H9 (cell line): ENCODE measurements around the gene ATF2. TPM values are rescaled to one million over a fixed set of nuclear protein-coding genes. Genes with fewer than 3 reads are reported as not detected.
A peak's percentile ranks its signal among the peaks of the same experiment; 100 is the strongest.

Experiments used
- DNase-seq: peaks from one replicate; pipeline ENCODE4 v3.0.0-alpha.2; 2017
- H2AFZ ChIP-seq: one replicate; pipeline ENCODE4 v1.6.1; 2013; ENCODE audit warnings: mild to moderate bottlenecking, low read length, control low read depth, moderate library complexity
- H2AK5ac ChIP-seq: 2 replicates; pipeline ENCODE4 v1.6.1; 2013; ENCODE audit warnings: low read length, control low read depth, mixed read lengths; ENCODE audit not compliant: insufficient read length
- H2BK120ac ChIP-seq: one replicate; pipeline ENCODE4 v1.6.1; 2013; ENCODE audit warnings: low read depth, mild to moderate bottlenecking, low read length, control low read depth, inconsistent platforms; ENCODE audit not compliant: poor library complexity, severe bottlenecking
- H2BK12ac ChIP-seq: 2 replicates; pipeline ENCODE4 v1.6.1; 2013; ENCODE audit warnings: low read length, control low read depth, mixed read lengths, low read depth; ENCODE audit not compliant: insufficient read length
- H2BK15ac ChIP-seq: 2 replicates; pipeline ENCODE4 v1.6.1; 2013; ENCODE audit warnings: low read depth, low read length, control low read depth
- H2BK20ac ChIP-seq: one replicate; pipeline ENCODE4 v1.6.1; 2013; ENCODE audit warnings: low read depth, mild to moderate bottlenecking, low read length, control low read depth, inconsistent platforms; ENCODE audit not compliant: poor library complexity, severe bottlenecking
- H2BK5ac ChIP-seq: 2 replicates; pipeline ENCODE4 v1.6.1; 2013; ENCODE audit warnings: low read length, control low read depth, mixed read lengths; ENCODE audit not compliant: insufficient read length
- H3K14ac ChIP-seq: 2 replicates; pipeline ENCODE4 v1.6.1; 2013; ENCODE audit warnings: low read length, control low read depth; ENCODE audit not compliant: insufficient read depth
- H3K18ac ChIP-seq: 2 replicates; pipeline ENCODE4 v1.6.1; 2013; ENCODE audit warnings: low read depth, mild to moderate bottlenecking, mixed read lengths, low read length, control low read depth; ENCODE audit not compliant: insufficient read length
- H3K23ac ChIP-seq: 2 replicates; pipeline ENCODE4 v1.6.1; 2013; ENCODE audit warnings: low read length, control low read depth, mixed read lengths, low read depth; ENCODE audit not compliant: insufficient read length
- H3K23me2 ChIP-seq: 2 replicates; pipeline ENCODE4 v1.6.1; 2013; ENCODE audit warnings: low read depth, mild to moderate bottlenecking, mixed read lengths, low read length, control low read depth; ENCODE audit not compliant: insufficient read length, poor library complexity, severe bottlenecking
- H3K27ac ChIP-seq: 2 replicates; pipeline ENCODE4 v1.5.1; 2013; ENCODE audit warnings: low read length, control low read depth, mixed read lengths, low read depth; ENCODE audit not compliant: insufficient read length
- H3K27me3 ChIP-seq: 2 replicates; pipeline ENCODE4 v1.6.1; 2013; ENCODE audit warnings: low read length, control low read depth, inconsistent platforms; ENCODE audit not compliant: insufficient read depth
- H3K4ac ChIP-seq: 2 replicates; pipeline ENCODE4 v1.6.1; 2013; ENCODE audit warnings: low read depth, mild to moderate bottlenecking, control low read depth, inconsistent platforms, low read length, moderate library complexity
- H3K4me1 ChIP-seq: 2 replicates; pipeline ENCODE4 v1.6.1; 2013; ENCODE audit warnings: low read length, control low read depth, inconsistent platforms; ENCODE audit not compliant: insufficient read depth
- H3K4me2 ChIP-seq: 2 replicates; pipeline ENCODE4 v1.6.1; 2013; ENCODE audit warnings: low read length, control low read depth, mixed read lengths; ENCODE audit not compliant: insufficient read length, insufficient read depth
- H3K56ac ChIP-seq: 2 replicates; pipeline ENCODE4 v1.6.1; 2013; ENCODE audit warnings: low read depth, mild to moderate bottlenecking, mixed read lengths, low read length, control low read depth; ENCODE audit not compliant: insufficient read length
- H3K79me1 ChIP-seq: 2 replicates; pipeline ENCODE4 v1.6.1; 2013; ENCODE audit warnings: low read depth, mild to moderate bottlenecking, moderate library complexity, low read length, control low read depth, inconsistent platforms; ENCODE audit not compliant: insufficient read depth, poor library complexity, severe bottlenecking
- H3K79me2 ChIP-seq: 2 replicates; pipeline ENCODE4 v1.6.1; 2013; ENCODE audit warnings: low read length, control low read depth, inconsistent platforms; ENCODE audit not compliant: insufficient read depth
- H3K9ac ChIP-seq: 2 replicates; pipeline ENCODE4 v1.6.1; 2013; ENCODE audit warnings: low read length, control low read depth, mixed read lengths; ENCODE audit not compliant: insufficient read length; ENCODE audit errors: extremely low read depth
- H3K9me3 ChIP-seq: one replicate; pipeline ENCODE4 v1.6.1; 2013; ENCODE audit warnings: low read depth, low read length, inconsistent platforms; ENCODE audit not compliant: control insufficient read depth
- H3T11ph ChIP-seq: one replicate; pipeline ENCODE4 v1.6.1; 2013; ENCODE audit warnings: mild to moderate bottlenecking, low read length, control low read depth, inconsistent platforms
- H4K20me1 ChIP-seq: one replicate; pipeline ENCODE4 v1.6.1; 2013; ENCODE audit not compliant: control insufficient read depth, insufficient read length, insufficient read depth
- H4K5ac ChIP-seq: 2 replicates; pipeline ENCODE4 v1.6.1; 2013; ENCODE audit warnings: low read depth, mild to moderate bottlenecking, mixed read lengths, low read length, control low read depth; ENCODE audit not compliant: insufficient read length
- H4K8ac ChIP-seq: replicated peaks from 2 replicates; pipeline ENCODE4 v1.6.1; 2013; ENCODE audit warnings: low read length, control low read depth, mixed read lengths, low read depth; ENCODE audit not compliant: insufficient read length
- H4K91ac ChIP-seq: 2 replicates; pipeline ENCODE4 v1.6.1; 2013; ENCODE audit warnings: low read depth, mild to moderate bottlenecking, moderate library complexity, mixed read lengths, low read length, control low read depth; ENCODE audit not compliant: insufficient read length
- H3K27ac Mint-ChIP-seq, 3 experiments: 2 replicates in 2 of 3; 3 replicates in 1 of 3; pipeline ENCODE4 v1.8.0; 2020 to 2021; ENCODE audit warnings: mixed read lengths in 3 of 3, mild to moderate bottlenecking in 1 of 3, moderate library complexity in 1 of 3
- H3K27me3 Mint-ChIP-seq: 2 replicates; pipeline ENCODE4 v1.8.0; 2021; ENCODE audit warnings: low read depth, mild to moderate bottlenecking, moderate library complexity, mixed read lengths
- H3K36me3 Mint-ChIP-seq, 3 experiments: 2 replicates in 2 of 3; 3 replicates in 1 of 3; pipeline ENCODE4 v1.8.0; 2020 to 2021; ENCODE audit warnings: low read depth in 3 of 3, mixed read lengths in 3 of 3; ENCODE audit not compliant: insufficient read depth in 1 of 3
- H3K4me1 Mint-ChIP-seq, 2 experiments: 2 replicates each; pipeline ENCODE4 v1.8.0; 2020; ENCODE audit warnings: mixed read lengths in 2 of 2
- H3K4me3 Mint-ChIP-seq, 2 experiments: 2 replicates in 1 of 2; 3 replicates in 1 of 2; pipeline ENCODE4 v1.8.0; 2020 to 2021; ENCODE audit warnings: mild to moderate bottlenecking in 2 of 2, mixed read lengths in 2 of 2, moderate library complexity in 1 of 2
- H3K9me3 Mint-ChIP-seq, 2 experiments: 2 replicates in 1 of 2; 3 replicates in 1 of 2; pipeline ENCODE4 v1.8.0; 2020; ENCODE audit warnings: mild to moderate bottlenecking in 2 of 2, mixed read lengths in 2 of 2, moderate library complexity in 1 of 2
- WGBS: extraction: QIAGEN DNeasy Blood & Tissue Kit; methylation state at CpG from one replicate; pipeline ENCODE4 v1.1.7; 2013; ENCODE audit warnings: missing lambda C conversion rate, low lambda C conversion rate, mixed read lengths; ENCODE audit not compliant: insufficient read length; ENCODE audit errors: extremely low coverage; 5-methylcytosine and 5-hydroxymethylcytosine counted together
- total RNA-seq: library from RNA; stranded (reverse); gene quantifications from 2 replicates; pipeline ENCODE4 v1.2.1, GENCODE V29; 2021
- TF ChIP-seq, protein P1 (sequence below): fragments of 200-600 bp; sonication (generic); conservative IDR thresholded peaks from 3 replicates; pipeline ENCODE4 v1.8.0; 2021; ENCODE audit warnings: antibody characterized with exemption, mild to moderate bottlenecking

The ATF2 gene
- total RNA-seq, 1 experiment from 2014 or later: 40.9 TPM

- peak; percentile 41 for DNase-seq
- Histone ChIP-seq H3K4ac (peak overlapping the region; percentile 69; the same call in 1 of the 2 replicates), H3K4me1 (no peaks in the 10 kb centered on the region), H4K91ac (no peak overlapping the region), H2BK5ac (no peak overlapping the region), H2AFZ (peak overlapping the region; percentile 63), H2AK5ac (no peak overlapping the region), H3K79me2 (peaks cover 24% of the 10 kb centered on the region; the same call in 1 of the 2 replicates), H3K56ac (peak overlapping the region; percentile 26), H3K23ac (no peak overlapping the region), H3K23me2 (no peaks in the 10 kb centered on the region), H3K9me3 (no peaks in the 10 kb centered on the region), H3K27ac (no peak overlapping the region), H4K8ac (no peak overlapping the region), H3K27me3 (no peaks in the 10 kb centered on the region), H2BK12ac (no peak overlapping the region), H4K20me1 (no peaks in the 10 kb centered on the region), H3K9ac (peak overlapping the region; percentile 98), H3K79me1 (peaks cover 5% of the 10 kb centered on the region), H2BK15ac (no peak overlapping the region), H3K4me2 (peak overlapping the region; percentile 48), H2BK20ac (no peak overlapping the region), H3T11ph (no peak overlapping the region), H3K18ac (peak overlapping the region; percentile 82), H3K14ac (peak overlapping the region; percentile 78), H4K5ac (no peak overlapping the region), H2BK120ac (no peak overlapping the region)
- H3K4me3 Mint-ChIP-seq: peak overlapping the region; percentile 99 to 100
- no CpG with 5 or more reads among the region's 32 CpGs for WGBS
- H3K27me3 Mint-ChIP-seq: no peaks in the 10 kb centered on the region
- H3K36me3 Mint-ChIP-seq: peaks cover 3 to 11% (median 3%) of the 10 kb centered on the region in 3 experiments
- no peaks in the 10 kb centered on the region; a peak in 1 of 5 replicates for H3K9me3 Mint-ChIP-seq
- TF ChIP-seq, protein P1, sequence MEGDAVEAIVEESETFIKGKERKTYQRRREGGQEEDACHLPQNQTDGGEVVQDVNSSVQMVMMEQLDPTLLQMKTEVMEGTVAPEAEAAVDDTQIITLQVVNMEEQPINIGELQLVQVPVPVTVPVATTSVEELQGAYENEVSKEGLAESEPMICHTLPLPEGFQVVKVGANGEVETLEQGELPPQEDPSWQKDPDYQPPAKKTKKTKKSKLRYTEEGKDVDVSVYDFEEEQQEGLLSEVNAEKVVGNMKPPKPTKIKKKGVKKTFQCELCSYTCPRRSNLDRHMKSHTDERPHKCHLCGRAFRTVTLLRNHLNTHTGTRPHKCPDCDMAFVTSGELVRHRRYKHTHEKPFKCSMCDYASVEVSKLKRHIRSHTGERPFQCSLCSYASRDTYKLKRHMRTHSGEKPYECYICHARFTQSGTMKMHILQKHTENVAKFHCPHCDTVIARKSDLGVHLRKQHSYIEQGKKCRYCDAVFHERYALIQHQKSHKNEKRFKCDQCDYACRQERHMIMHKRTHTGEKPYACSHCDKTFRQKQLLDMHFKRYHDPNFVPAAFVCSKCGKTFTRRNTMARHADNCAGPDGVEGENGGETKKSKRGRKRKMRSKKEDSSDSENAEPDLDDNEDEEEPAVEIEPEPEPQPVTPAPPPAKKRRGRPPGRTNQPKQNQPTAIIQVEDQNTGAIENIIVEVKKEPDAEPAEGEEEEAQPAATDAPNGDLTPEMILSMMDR: no peak
- H3K4me1 Mint-ChIP-seq: peaks cover 13 to 19% of the 10 kb centered on the region in 2 experiments
- peak overlapping the region; percentile 99 to 100 (median 100) for H3K27ac Mint-ChIP-seq
Measured at GRCh38 chr2:175167076-175167791, 769 bp downstream of the ATF2 start.
